HepG2 (cell line): ENCODE measurements around the gene SEMA6B. TPM values are rescaled to one million over a fixed set of nuclear protein-coding genes. Genes with fewer than 3 reads are reported as not detected.
A peak's percentile ranks its signal among the peaks of the same experiment; 100 is the strongest.

Experiments used
- ARHGAP35 ChIP-seq: sonication (generic); formaldehyde crosslinking; IDR thresholded peaks from 2 replicates; pipeline ENCODE4 v1.9.0; 2022; ENCODE audit warnings: mild to moderate bottlenecking, inconsistent platforms, moderate library complexity, missing genetic modification reagents, borderline replicate concordance
- DMTF1 ChIP-seq: sonication (generic); formaldehyde crosslinking; IDR thresholded peaks from 2 replicates; pipeline ENCODE4 v1.4.0; 2020; ENCODE audit warnings: mild to moderate bottlenecking, missing genetic modification reagents
- GLMP ChIP-seq: sonication (generic); formaldehyde crosslinking; IDR thresholded peaks from 2 replicates; pipeline ENCODE4 v1.9.0; 2021; ENCODE audit warnings: missing genetic modification reagents, mild to moderate bottlenecking, borderline replicate concordance
- HMG20B ChIP-seq: conservative IDR thresholded peaks from 2 replicates; pipeline ENCODE4 v1.6.1; 2016; ENCODE audit warnings: missing genetic modification reagents, missing compliant biosample characterization
- IKZF4 ChIP-seq: sonication (generic); formaldehyde crosslinking; IDR thresholded peaks from 2 replicates; pipeline ENCODE4 v1.5.1; 2020; ENCODE audit warnings: borderline replicate concordance, mild to moderate bottlenecking, low read depth, missing genetic modification reagents; ENCODE audit errors: not compliant biosample characterization
- KDM5A ChIP-seq: fragments of 200-600 bp; sonication (generic); IDR thresholded peaks from 2 replicates; pipeline ENCODE4 v1.7.0; 2018; ENCODE audit warnings: antibody characterized with exemption, mild to moderate bottlenecking, low read length, borderline replicate concordance
- KLF9 ChIP-seq: IDR thresholded peaks from 2 replicates; pipeline ENCODE4 v1.6.1; 2016; ENCODE audit warnings: low read depth
- KMT2B ChIP-seq: IDR thresholded peaks from 2 replicates; pipeline ENCODE4 v1.6.1; 2016; ENCODE audit warnings: missing genetic modification reagents, missing compliant biosample characterization
- LCORL ChIP-seq, 2 experiments: fragments of 450-650 bp in 1 of 2; sonication (generic) in 1 of 2; formaldehyde crosslinking in 1 of 2; IDR thresholded peaks; 2 replicates each; pipeline versions ENCODE4 v1.5.0 to v1.6.1; 2017 to 2020; ENCODE audit warnings: antibody characterized with exemption in 1 of 2, missing genetic modification reagents in 1 of 2
- MIXL1 ChIP-seq: IDR thresholded peaks from 2 replicates; pipeline ENCODE4 v1.6.1; 2016
- ONECUT2 ChIP-seq: sonication (generic); formaldehyde crosslinking; IDR thresholded peaks from 2 replicates; pipeline ENCODE4 v1.4.0; 2020; ENCODE audit warnings: missing genetic modification reagents
- PCBP2 ChIP-seq: fragments of 200-400 bp; formaldehyde crosslinking; optimal IDR thresholded peaks from 2 replicates; pipeline ENCODE3; 2018; ENCODE audit warnings: low read length, low read depth; ENCODE audit not compliant: poor library complexity, severe bottlenecking
- SYNCRIP ChIP-seq: fragments of 200-400 bp; formaldehyde crosslinking; IDR thresholded peaks from 2 replicates; pipeline ENCODE4 v1.6.1; 2018; ENCODE audit warnings: mild to moderate bottlenecking, low read depth, low read length; ENCODE audit not compliant: insufficient read depth
- TBX2 ChIP-seq: sonication (generic); formaldehyde crosslinking; IDR thresholded peaks from 2 replicates; pipeline ENCODE4 v1.5.0; 2020; ENCODE audit warnings: missing genetic modification reagents, mild to moderate bottlenecking, borderline replicate concordance
- TERF1 ChIP-seq: sonication (generic); formaldehyde crosslinking; IDR thresholded peaks from 2 replicates; pipeline ENCODE4 v1.8.0; 2022; ENCODE audit warnings: mild to moderate bottlenecking, missing genetic modification reagents, moderate library complexity
- TFAP4 ChIP-seq: sonication (generic); IDR thresholded peaks from 2 replicates; pipeline ENCODE4 v1.6.1; 2016; ENCODE audit warnings: low read depth, borderline replicate concordance
- ZHX1 ChIP-seq: sonication (generic); formaldehyde crosslinking; IDR thresholded peaks from 2 replicates; pipeline ENCODE4 v1.8.1; 2022; ENCODE audit warnings: low read depth, mild to moderate bottlenecking, missing genetic modification reagents
- ZNF607 ChIP-seq: sonication (generic); formaldehyde crosslinking; IDR thresholded peaks from 2 replicates; pipeline ENCODE4 v1.5.1; 2020; ENCODE audit warnings: missing genetic modification reagents, mild to moderate bottlenecking, borderline replicate concordance
- ZNF614 ChIP-seq: IDR thresholded peaks from 2 replicates; pipeline ENCODE4 v1.6.1; 2018; ENCODE audit warnings: missing biosample characterization, missing genetic modification reagents, inconsistent platforms, borderline replicate concordance
- polyA plus RNA-seq, 8 experiments: library from polyadenylated mRNA; depleted of rRNA in 3 of 8; stranded (reverse) in 7 of 8; unstranded in 1 of 8; fragments of >200 nt; fragmentation: Illumina TruSeq in 4 of 8; extraction: Trizol in 4 of 8; gene quantifications; 2 replicates each; pipeline versions ENCODE4 v1.2.1 to v1.2.3, GENCODE V29; 2011 to 2016; ENCODE audit warnings: low read depth in 4 of 8, missing spikeins in 1 of 8, mixed read lengths in 1 of 8; ENCODE audit not compliant: insufficient read depth in 1 of 8
- total RNA-seq, 5 experiments: library from RNA; depleted of rRNA; stranded (reverse); fragments of >200 nt; fragmentation: Illumina TruSeq; extraction: Trizol; gene quantifications; 2 replicates each; pipeline ENCODE4 v1.2.3, GENCODE V29; 2016; ENCODE audit warnings: low read depth in 1 of 5

Gene SEMA6B
- total and polyA plus RNA-seq, 2 of the 13 experiments (the other 11 are each of a cell fraction or from before 2014, with no cell fraction given) = 45.5 to 67.1 TPM

GRCh38 chr19:4539693-4540581 lies 19.5 kb downstream of the SEMA6B start, which contains the start of gene LRG1 (continued):
- TF ChIP-seq ZHX1 (CRISPR knock-in tag) = no peak
- no peak for TF ChIP-seq PCBP2
- no peak for TF ChIP-seq ONECUT2
- TF ChIP-seq ARHGAP35 (CRISPR knock-in tag) = no peak
- no peak for TF ChIP-seq IKZF4 (CRISPR knock-in tag)
- TF ChIP-seq KMT2B (CRISPR knock-in tag) = peak; percentile 52; the same call in 1 of the 2 replicates
- TF ChIP-seq LCORL (IDR thresholded peaks at IDR 0.05) = no peak
- TF ChIP-seq LCORL (CRISPR knock-in tag; IDR thresholded peaks at IDR 0.05) = peak; percentile 76
- TF ChIP-seq TERF1 (CRISPR knock-in tag) = no peak
- no peak for TF ChIP-seq HMG20B
- no peak; the same call in 1 of the 2 replicates for TF ChIP-seq KDM5A
- peak; percentile 8; the same call in 1 of the 2 replicates for TF ChIP-seq TFAP4
- TF ChIP-seq DMTF1 (CRISPR knock-in tag) = no peak
- peak; percentile 85; the same call in 1 of the 2 replicates for TF ChIP-seq ZNF614 (CRISPR knock-in tag)
- peak; percentile 48; the same call in 1 of the 2 replicates for TF ChIP-seq ZNF607
- TF ChIP-seq TBX2 (CRISPR knock-in tag) = no peak; the same call in 1 of the 2 replicates
- no peak for TF ChIP-seq GLMP (CRISPR knock-in tag)
- TF ChIP-seq MIXL1 (CRISPR knock-in tag) = peak; percentile 60; the same call in 1 of the 2 replicates
- TF ChIP-seq SYNCRIP = no peak
- TF ChIP-seq KLF9 (CRISPR knock-in tag) = no peak; the same call in 1 of the 2 replicates
